DND-41 (cell line): ENCODE measurements around the gene NPAP1.
"Not testable (repeated sequence)": the region's sequence is repeated elsewhere in the genome, so short reads cannot be mapped to it uniquely, and the experiment has no call there.

ENCODE experiments used
- CTCF ChIP-seq: IDR thresholded peaks from 2 replicates; pipeline ENCODE4 v1.5.1; 2012; ENCODE audit warnings: borderline replicate concordance, low read length, moderate library complexity, mild to moderate bottlenecking; ENCODE audit not compliant: poor library complexity, severe bottlenecking; ENCODE audit errors: extremely low read depth
- EZH2 ChIP-seq: IDR thresholded peaks from 3 replicates; pipeline ENCODE4 v1.6.1; 2012; ENCODE audit warnings: borderline replicate concordance, low read depth, mild to moderate bottlenecking, moderate library complexity, low read length, inconsistent platforms; ENCODE audit not compliant: severe bottlenecking

DNA sequence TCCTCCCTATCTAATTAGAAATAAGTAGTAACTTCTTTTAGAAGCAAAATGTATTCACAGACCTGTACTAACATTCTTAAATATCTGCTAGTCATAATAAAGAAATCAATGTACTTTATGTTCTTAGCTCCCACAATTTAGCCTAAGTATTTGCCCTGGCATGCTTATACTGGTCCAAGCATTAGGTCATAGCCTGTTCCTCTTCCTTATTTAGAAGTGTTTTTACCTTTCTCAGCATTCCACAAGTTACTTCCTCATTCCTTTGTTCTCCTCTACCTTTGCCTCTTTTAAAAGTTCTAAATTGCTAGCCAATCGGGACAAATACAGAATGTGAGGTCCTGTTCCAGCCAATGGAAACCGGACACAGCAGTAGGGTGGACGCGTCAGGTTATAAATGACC lies 7.3 kb downstream of the NPAP1 start:
- TF ChIP-seq CTCF, EZH2: not testable (repeated sequence)
